GM12878 (cell line): ENCODE results near the gene BLCAP. TPM values are rescaled to one million over a fixed set of nuclear protein-coding genes. Genes with fewer than 3 reads are reported as not detected.

Source experiments
- ATAC-seq: fragments of 200-7000 bp; cut with Tn5 transposase; 3 replicates; pipeline ENCODE4 v1.9.1; 2020; ENCODE audit warnings: mild to moderate bottlenecking, moderate library complexity
- BruUV-seq: library from RNA; stranded (reverse); fragments of 400-500 nt; replicated peaks from 2 replicates; lab custom pipeline; 2021; lab: Mats Ljungman, UMichigan
- CTCF ChIA-PET: fragments of 300-600 bp; sonication (Branson Sonifier 250); formaldehyde crosslinking; extraction: SDS; loops from one replicate; lab custom pipeline; 2021; ENCODE audit warnings: inconsistent platforms; lab: Yijun Ruan, JAX
- POLR2A ChIA-PET: fragments of 350-600 bp; formaldehyde crosslinking; extraction: SDS; loops from one replicate; lab custom pipeline; 2021; ENCODE audit warnings: inconsistent platforms; lab: Charles Lee
- RAD21 ChIA-PET: fragments of 300-600 bp; sonication (Branson Sonifier 250); formaldehyde crosslinking; loops from one replicate; lab custom pipeline; 2023; ENCODE audit warnings: antibody characterized with exemption; ENCODE audit not compliant: unreplicated experiment; lab: Charles Lee
- SMC1A ChIA-PET: fragments of 300-600 bp; sonication (Branson Sonifier 250); formaldehyde crosslinking; loops from one replicate; lab custom pipeline; 2023; ENCODE audit not compliant: unreplicated experiment, uncharacterized antibody; lab: Charles Lee
- DNase-seq: peaks from one replicate; pipeline ENCODE4 v3.0.0-alpha.2; 2011; ENCODE audit warnings: low read depth, low spot score
- FAIRE-seq: peaks from 3 replicates; lab custom pipeline; 2011; peaks lifted over from hg19 to GRCh38; lab: Jason Lieb, UNC
- H2AFZ ChIP-seq: 2 replicates; pipeline ENCODE4 v1.6.0; 2011; ENCODE audit warnings: low read depth, low read length, control low read depth; ENCODE audit not compliant: control insufficient read depth
- H3K27ac ChIP-seq: 2 replicates; pipeline ENCODE4 v1.5.1; 2011; ENCODE audit warnings: control low read depth; ENCODE audit not compliant: control insufficient read depth, insufficient read depth
- H3K27me3 ChIP-seq, 2 experiments: replicated peaks in 1 of 2; 2 replicates each; pipeline versions ENCODE4 v1.6.0 to v1.6.1; 2011; ENCODE audit warnings: low read length in 1 of 2; ENCODE audit not compliant: control insufficient read depth in 2 of 2, insufficient read depth in 2 of 2
- H3K36me3 ChIP-seq, 2 experiments: 2 replicates each; pipeline ENCODE4 v1.5.1; 2011; ENCODE audit warnings: low read length in 1 of 2; ENCODE audit not compliant: control insufficient read depth in 2 of 2, insufficient read depth in 2 of 2
- H3K4me1 ChIP-seq: 2 replicates; pipeline ENCODE4 v1.6.1; 2011; ENCODE audit warnings: mild to moderate bottlenecking, low read length, moderate library complexity, mixed read lengths; ENCODE audit not compliant: control insufficient read depth, insufficient read depth
- H3K4me2 ChIP-seq: 2 replicates; pipeline ENCODE4 v1.6.0; 2011; ENCODE audit warnings: control low read depth; ENCODE audit not compliant: control insufficient read depth, insufficient read depth
- H3K4me3 ChIP-seq: fragments of 200-600 bp; sonication (generic); 2 replicates; pipeline ENCODE4 v1.5.1; 2016
- H3K79me2 ChIP-seq: 2 replicates; pipeline ENCODE4 v1.6.0; 2011; ENCODE audit warnings: low read length; ENCODE audit not compliant: control insufficient read depth, insufficient read depth
- H3K9ac ChIP-seq: 2 replicates; pipeline ENCODE4 v1.8.0; 2011; ENCODE audit warnings: low read length, control low read depth, mixed read lengths; ENCODE audit not compliant: control insufficient read depth, insufficient read depth
- H3K9me3 ChIP-seq: replicated peaks from 3 replicates; pipeline ENCODE4 v1.5.1; 2011; ENCODE audit warnings: mild to moderate bottlenecking, low read length; ENCODE audit not compliant: control insufficient read depth, insufficient read depth
- H4K20me1 ChIP-seq: 2 replicates; pipeline ENCODE4 v1.6.0; 2011; ENCODE audit not compliant: control insufficient read depth, insufficient read depth
- E4F1 ChIP-seq: fragments of 450-650 bp; IDR thresholded peaks from 2 replicates; pipeline ENCODE4 v1.6.1; 2018; ENCODE audit warnings: borderline replicate concordance, mild to moderate bottlenecking; ENCODE audit not compliant: partially characterized antibody
- ESRRA ChIP-seq: IDR thresholded peaks from 2 replicates; pipeline ENCODE4 v1.6.1; 2012; ENCODE audit warnings: mild to moderate bottlenecking, low read length, improper control_type of control experiment
- MYB ChIP-seq: fragments of 150-350 bp; IDR thresholded peaks from 2 replicates; pipeline ENCODE4 v1.6.1; 2014; ENCODE audit warnings: mild to moderate bottlenecking, low read depth, low read length, borderline replicate concordance
- MYC ChIP-seq: IDR thresholded peaks from 2 replicates; pipeline ENCODE4 v1.6.1; 2011; ENCODE audit warnings: mild to moderate bottlenecking, low read length, moderate library complexity, inconsistent platforms; ENCODE audit not compliant: insufficient read depth, insufficient replicate concordance, insufficient read length, severe bottlenecking
- NR2F1 ChIP-seq: fragments of 450-650 bp; conservative IDR thresholded peaks from 2 replicates; pipeline ENCODE4 v1.6.1; 2017; ENCODE audit warnings: mild to moderate bottlenecking
- RELA ChIP-seq: fragments of 450-650 bp; IDR thresholded peaks from 2 replicates; pipeline ENCODE4 v1.8.0; 2014; ENCODE audit warnings: borderline replicate concordance; ENCODE audit not compliant: partially characterized antibody
- SIX5 ChIP-seq: IDR thresholded peaks from 2 replicates; pipeline ENCODE4 v1.6.1; 2011; ENCODE audit warnings: mild to moderate bottlenecking, low read depth, low read length, moderate library complexity; ENCODE audit not compliant: severe bottlenecking
- SMAD1 ChIP-seq: fragments of 450-650 bp; IDR thresholded peaks from 2 replicates; pipeline ENCODE4 v1.6.1; 2018; ENCODE audit warnings: mild to moderate bottlenecking, low read depth; ENCODE audit not compliant: partially characterized antibody
- STAT3 ChIP-seq: IDR thresholded peaks from 2 replicates; pipeline ENCODE4 v1.6.1; 2011; ENCODE audit warnings: low read depth, low read length, improper control_type of control experiment
- TARDBP ChIP-seq: IDR thresholded peaks from 2 replicates; pipeline ENCODE4 v1.6.1; 2016; ENCODE audit warnings: borderline replicate concordance
- YBX1 ChIP-seq: fragments of 450-650 bp; IDR thresholded peaks from 2 replicates; pipeline ENCODE4 v1.6.1; 2016; ENCODE audit warnings: antibody characterized with exemption
- ZZZ3 ChIP-seq: IDR thresholded peaks from 2 replicates; pipeline ENCODE4 v1.6.1; 2011; ENCODE audit warnings: low read depth; ENCODE audit not compliant: control insufficient read depth, insufficient read length
- WGBS: methylation state at CpG from one replicate; pipeline ENCODE4 v1.1.6; 2016; ENCODE audit warnings: low lambda C conversion rate; ENCODE audit not compliant: insufficient replicate concordance, insufficient coverage; ENCODE audit errors: missing lambda C conversion rate; 5-methylcytosine and 5-hydroxymethylcytosine counted together
- in situ Hi-C: fragments of 300-500 bp; cut with MboI; formaldehyde crosslinking; loops from 9 replicates; pipeline ENCODE4 v1.14.3; 2018; ENCODE audit warnings: mixed read lengths
- intact Hi-C: fragments of 100-400 bp; cut with micrococcal nuclease; formaldehyde crosslinking; loops from one replicate; pipeline ENCODE4 v1.14.2; 2022; ENCODE audit not compliant: unreplicated experiment
- polyA plus RNA-seq, 11 experiments: library from polyadenylated mRNA; depleted of rRNA in 4 of 11; unstranded in 6 of 11; stranded (reverse) in 5 of 11; fragments of >200 nt; fragmentation: Nextera tagmentation in 4 of 11; fragmentation: Illumina TruSeq in 1 of 11; extraction: Ambion mirVana in 4 of 11; extraction: Trizol in 1 of 11; gene quantifications; 1 replicate in 1 of 11; 2 replicates in 10 of 11; pipeline versions ENCODE4 v1.2.1 to v1.2.3, GENCODE V29; 2011 to 2016; ENCODE audit warnings: inconsistent platforms in 2 of 11, missing spikeins in 2 of 11, low read depth in 1 of 11
- total RNA-seq, 4 experiments: library from RNA; depleted of rRNA in 3 of 4; stranded (reverse); fragments of >200 nt in 3 of 4; fragmentation: Illumina TruSeq in 1 of 4; extraction: Trizol in 1 of 4; gene quantifications; 2 replicates each; pipeline versions ENCODE4 v1.2.1 to v1.2.3, GENCODE V29; 2013 to 2021

The BLCAP gene
- total and polyA plus RNA-seq, 10 of the 15 experiments (the other 5 are each of a cell fraction or from before 2014, with no cell fraction given), result 24.6 to 62.3 (median 47.3) TPM

GRCh38 chr20:37511610-37512275 lies 15.9 kb downstream of the BLCAP start (continued):
- TF ChIP-seq SIX5 (no peak), ESRRA (no peak), SMAD1 (no peak)

- no peak for DNase-seq
- SMC1A ChIA-PET, result no interaction called here
- no peak overlapping the region for H3K27ac ChIP-seq
- WGBS, result 75% methylated on average over 5 of the region's 5 CpGs
- no peaks in the 10 kb centered on the region for H3K9me3 ChIP-seq
- FAIRE-seq, result no peak
- no peak overlapping the region for H3K4me2 ChIP-seq
- no peaks in the 10 kb centered on the region for H3K27me3 ChIP-seq
- no TSS peak for BruUV-seq
- no peaks in the 10 kb centered on the region for H3K79me2 ChIP-seq
- CTCF ChIA-PET, result interaction anchor here (1.1 to 2.9 kb wide), 2 partner anchors 8 to 24 kb away, joined by 5 to 11 read pairs; no protein-coding TSS in a partner anchor
- no peaks in the 10 kb centered on the region; the same call in 1 of the 2 replicates for H4K20me1 ChIP-seq
- H2AFZ ChIP-seq, result no peak overlapping the region
- H3K4me3 ChIP-seq, result no peak overlapping the region
- H3K9ac ChIP-seq, result no peak overlapping the region
- intact Hi-C loops, result no loop called here
- 0 out of 2 replicates have a peak, but pooled peaks cover 3% of the 10 kb centered on the region for H3K4me1 ChIP-seq
- TF ChIP-seq RELA (no peak), STAT3 (no peak), TARDBP (no peak), MYB (no peak), E4F1 (no peak), MYC (no peak), NR2F1 (no peak), YBX1 (no peak), ZZZ3 (no peak)
- TF ChIP-seq, all 136 proteins: peak for 0
- H3K36me3 ChIP-seq, result peaks cover 6 to 8% of the 10 kb centered on the region in 2 experiments; a peak in 3 of 4 replicates
- in situ Hi-C loops, result no loop called here
- ChIA-PET RAD21 (no interaction called here), POLR2A (interaction anchor here (0.6 kb wide), 1 partner anchor 39 kb away, joined by 5 read pairs; no protein-coding TSS in a partner anchor)
- ATAC-seq, result no peak
These were observed 17.4 kb downstream of the BLCAP start for GRCh38 chr20:37510226-37510625.
